HEK293 (cell line): ENCODE results near the gene FASN.
A peak's percentile ranks its signal among the peaks of the same experiment; 100 is the strongest.

Source experiments
- CTCF ChIA-PET: fragments of 350-600 bp; formaldehyde crosslinking; extraction: SDS; loops from one replicate; lab custom pipeline; 2021; ENCODE audit warnings: antibody characterized with exemption; lab: Yijun Ruan, JAX
- POLR2A ChIA-PET: fragments of 300-600 bp; formaldehyde crosslinking; extraction: SDS; loops from one replicate; lab custom pipeline; 2020; ENCODE audit warnings: antibody characterized with exemption, inconsistent platforms; lab: Yijun Ruan, JAX
- H3K27ac ChIP-seq: fragments of 200-500 bp; sonication (Bioruptor generic); 2 replicates; pipeline ENCODE4 v1.5.1; 2014; ENCODE audit warnings: low read depth, low read length, control low read depth, inconsistent platforms; ENCODE audit errors: extremely low read depth
- H3K36me3 ChIP-seq, 2 experiments: fragments of 200-500 bp in 1 of 2; sonication (Bioruptor generic) in 1 of 2; 1 replicate in 1 of 2; 2 replicates in 1 of 2; pipeline ENCODE4 v1.5.1; 2014 to 2017; ENCODE audit warnings: inconsistent platforms in 2 of 2, low read length in 2 of 2; ENCODE audit not compliant: control insufficient read depth in 2 of 2, insufficient read depth in 1 of 2
- H3K4me1 ChIP-seq: fragments of 200-500 bp; sonication (Bioruptor generic); 2 replicates; pipeline ENCODE4 v1.5.1; 2014; ENCODE audit warnings: mild to moderate bottlenecking, low read length, inconsistent platforms; ENCODE audit not compliant: control insufficient read depth, insufficient read depth
- H3K4me3 ChIP-seq: 2 replicates; pipeline ENCODE4 v1.5.1; 2011; ENCODE audit warnings: low read depth, mild to moderate bottlenecking, control low read depth, low read length, moderate library complexity
- H3K9me3 ChIP-seq: fragments of 200-500 bp; sonication (Bioruptor generic); 2 replicates; pipeline ENCODE4 v1.5.1; 2014; ENCODE audit warnings: low read depth, low read length, inconsistent platforms; ENCODE audit not compliant: control insufficient read depth, insufficient read depth
- GLIS2 ChIP-seq: fragments of 450-650 bp; formaldehyde crosslinking; IDR thresholded peaks from 2 replicates; pipeline ENCODE4 v1.5.1; 2016; ENCODE audit warnings: missing biosample characterization, missing genetic modification characterization
- HOXD13 ChIP-seq: sonication (generic); formaldehyde crosslinking; IDR thresholded peaks from 2 replicates; pipeline ENCODE4 v1.8.0; 2022; ENCODE audit warnings: missing genetic modification reagents, borderline replicate concordance
- TCF7L2 ChIP-seq: IDR thresholded peaks from 2 replicates; pipeline ENCODE4 v1.6.1; 2011; ENCODE audit warnings: low read depth, mild to moderate bottlenecking, inconsistent platforms, low read length, moderate library complexity, borderline replicate concordance
- TRIM28 ChIP-seq: IDR thresholded peaks from 2 replicates; pipeline ENCODE4 v1.6.1; 2011; ENCODE audit warnings: low read length, control low read depth, borderline replicate concordance
- ZBTB48 ChIP-seq: fragments of 450-650 bp; formaldehyde crosslinking; IDR thresholded peaks from 2 replicates; pipeline ENCODE4 v1.5.1; 2016; ENCODE audit warnings: missing biosample characterization, missing genetic modification characterization
- ZIC2 ChIP-seq: fragments of 450-650 bp; formaldehyde crosslinking; IDR thresholded peaks from 2 replicates; pipeline ENCODE4 v1.5.1; 2016; ENCODE audit warnings: missing biosample characterization, missing genetic modification characterization
- ZNF133 ChIP-seq: fragments of 450-650 bp; formaldehyde crosslinking; IDR thresholded peaks from 2 replicates; pipeline ENCODE4 v1.5.1; 2016; ENCODE audit warnings: missing biosample characterization, missing genetic modification characterization
- ZNF223 ChIP-seq: fragments of 450-650 bp; formaldehyde crosslinking; IDR thresholded peaks from 2 replicates; pipeline ENCODE4 v1.5.1; 2016; ENCODE audit warnings: missing biosample characterization, missing genetic modification characterization
- ZNF239 ChIP-seq: fragments of 450-650 bp; formaldehyde crosslinking; IDR thresholded peaks from 2 replicates; pipeline ENCODE4 v1.5.1; 2016; ENCODE audit warnings: missing biosample characterization, missing genetic modification characterization
- ZNF26 ChIP-seq: fragments of 450-650 bp; formaldehyde crosslinking; IDR thresholded peaks from 2 replicates; pipeline ENCODE4 v1.5.1; 2016; ENCODE audit warnings: missing biosample characterization, missing genetic modification characterization
- ZNF280D ChIP-seq: fragments of 450-650 bp; formaldehyde crosslinking; IDR thresholded peaks from 2 replicates; pipeline ENCODE4 v1.5.1; 2016; ENCODE audit warnings: missing biosample characterization, missing genetic modification characterization
- ZNF404 ChIP-seq: fragments of 450-650 bp; formaldehyde crosslinking; IDR thresholded peaks from 2 replicates; pipeline ENCODE4 v1.5.1; 2017; ENCODE audit warnings: missing biosample characterization, missing genetic modification characterization
- ZNF513 ChIP-seq: fragments of 450-650 bp; IDR thresholded peaks from 2 replicates; pipeline ENCODE4 v1.5.1; 2018; ENCODE audit warnings: missing biosample characterization, missing genetic modification characterization
- ZNF529 ChIP-seq: fragments of 450-650 bp; formaldehyde crosslinking; IDR thresholded peaks from 2 replicates; pipeline ENCODE4 v1.5.1; 2017; ENCODE audit warnings: missing genetic modification characterization, missing biosample characterization; ENCODE audit not compliant: insufficient replicate concordance
- ZNF600 ChIP-seq: fragments of 450-650 bp; formaldehyde crosslinking; IDR thresholded peaks from 2 replicates; pipeline ENCODE4 v1.5.1; 2016; ENCODE audit warnings: missing biosample characterization, missing genetic modification characterization
- ZNF660 ChIP-seq: fragments of 450-650 bp; IDR thresholded peaks from 2 replicates; pipeline ENCODE4 v1.5.1; 2018; ENCODE audit warnings: missing biosample characterization, mild to moderate bottlenecking, missing genetic modification characterization
- ZNF704 ChIP-seq: fragments of 450-650 bp; formaldehyde crosslinking; IDR thresholded peaks from 2 replicates; pipeline ENCODE4 v1.5.1; 2016; ENCODE audit warnings: missing biosample characterization, missing genetic modification characterization
- TF ChIP-seq, protein P1 (sequence below): fragments of 450-650 bp; formaldehyde crosslinking; IDR thresholded peaks from 2 replicates; pipeline ENCODE4 v1.5.1; 2016; ENCODE audit warnings: missing biosample characterization, missing genetic modification characterization

FASN gene

GRCh38 chr17:82053556-82054263 is 44.3 kb downstream of the FASN start:
- POLR2A ChIA-PET: interaction anchor here (0.5 to 14.2 kb wide), 8 partner anchors 9 to 123 kb away, joined by 3 to 96 read pairs (median 4); partner anchors contain the start of genes CENPX, DCXR, LRRC45 and RAC3
- peaks cover 0 to 78% of the 10 kb centered on the region in 2 experiments; a peak in 2 of 3 replicates for H3K36me3 ChIP-seq
- H3K9me3 ChIP-seq: no peaks in the 10 kb centered on the region
- TF ChIP-seq ZBTB48 (tag by site-specific recombination) (0 out of 2 replicates have a peak, but pooled peaks have one; percentile 17), ZNF704 (tag by site-specific recombination) (no peak), ZNF223 (tag by site-specific recombination) (peak; percentile 95), ZNF513 (tag by site-specific recombination) (no peak), ZNF280D (tag by site-specific recombination) (no peak), GLIS2 (tag by site-specific recombination) (peak; percentile 15; the same call in 1 of the 2 replicates), ZNF133 (tag by site-specific recombination) (no peak)
- TF ChIP-seq, all 188 proteins: peak for 3
- Histone ChIP-seq H3K27ac (peak overlapping the region; percentile 36; the same call in 1 of the 2 replicates), H3K4me1 (peaks cover 7% of the 10 kb centered on the region), H3K4me3 (no peak overlapping the region)
- CTCF ChIA-PET: interaction anchor here (0.7 to 1.8 kb wide), 2 partner anchors 24 to 28 kb away, joined by 3 to 8 read pairs; no protein-coding TSS in a partner anchor

DNA sequence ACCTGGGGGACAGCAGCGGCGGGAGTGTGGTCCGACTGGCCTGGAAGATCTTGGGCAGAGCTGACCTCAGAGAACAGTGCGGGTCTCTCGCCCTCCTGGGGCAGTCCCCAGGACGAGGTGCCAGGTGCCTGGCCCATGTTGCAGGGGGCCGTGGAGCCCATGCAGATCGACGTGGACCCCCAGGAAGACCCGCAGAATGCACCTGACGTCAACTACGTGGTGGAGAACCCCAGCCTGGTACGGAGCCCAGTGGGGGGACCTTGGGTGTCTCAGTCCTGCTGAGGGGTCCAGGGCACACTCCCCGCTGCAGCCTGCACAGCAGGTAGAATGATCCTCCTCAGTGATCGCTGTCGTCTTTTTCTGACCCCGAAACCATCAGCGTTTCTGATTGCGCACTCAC is 44.9 kb downstream of the FASN start:
- H3K27ac ChIP-seq: peak overlapping the region; percentile 73
- ChIA-PET POLR2A (interaction anchor here (0.6 to 14.2 kb wide), 7 partner anchors 8 to 123 kb away, joined by 3 to 96 read pairs (median 4); partner anchors contain the start of genes CENPX, DCXR, LRRC45 and RAC3), CTCF (interaction anchor here (0.7 to 1.8 kb wide), 2 partner anchors 23 to 34 kb away, joined by 3 to 8 read pairs; no protein-coding TSS in a partner anchor)
- H3K36me3 ChIP-seq: peaks cover 0 to 78% of the 10 kb centered on the region in 2 experiments; a peak in 2 of 3 replicates
- H3K4me1 ChIP-seq: peaks cover 7% of the 10 kb centered on the region
- no peak for TF ChIP-seq HOXD13 (CRISPR knock-in tag)
- peak; percentile 49; the same call in 1 of the 2 replicates for TF ChIP-seq GLIS2 (tag by site-specific recombination)
- no peaks in the 10 kb centered on the region for H3K9me3 ChIP-seq
- peak overlapping the region; percentile 83 for H3K4me3 ChIP-seq

DNA sequence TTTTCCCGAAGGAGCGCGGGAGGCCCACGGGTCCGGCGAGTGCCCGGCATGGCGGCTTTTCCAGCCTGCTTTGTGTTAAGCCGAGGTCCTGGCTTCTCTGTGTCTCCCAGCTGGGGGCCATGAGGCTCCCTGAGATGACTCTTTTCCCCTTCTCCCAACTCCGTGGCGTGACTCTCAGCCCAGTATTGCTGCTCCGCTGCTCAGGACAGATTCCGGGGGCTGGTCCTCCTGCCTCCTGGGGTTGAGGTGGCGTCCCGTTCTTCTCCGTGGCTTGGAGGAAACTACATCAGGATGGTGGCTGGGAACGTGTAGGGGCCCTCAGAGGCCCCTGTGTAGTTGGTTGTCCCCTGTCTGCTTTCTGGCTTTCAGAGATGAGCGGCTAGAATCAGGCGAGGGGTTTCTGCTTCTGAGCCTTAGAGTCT is 45.4 kb downstream of the FASN start:
- POLR2A ChIA-PET: interaction anchor here (0.5 to 14.2 kb wide), 10 partner anchors 9 to 243 kb away, joined by 3 to 96 read pairs (median 4); partner anchors contain the start of genes DCXR, DUS1L, FASN and RAC3

More for the DNA sequence above, 45.4 kb downstream of the FASN start:
- CTCF ChIA-PET: interaction anchor here (0.7 kb wide), 2 partner anchors 15 to 33 kb away, joined by 3 read pairs; partner anchors contain the start of gene DCXR
- Histone ChIP-seq H3K4me3 (peak overlapping the region; percentile 83), H3K27ac (peak overlapping the region; percentile 73), H3K36me3 (peaks cover 0 to 78% of the 10 kb centered on the region in 2 experiments; a peak in 2 of 3 replicates), H3K9me3 (no peaks in the 10 kb centered on the region), H3K4me1 (peaks cover 7% of the 10 kb centered on the region)
- TF ChIP-seq ZNF529 (tag by site-specific recombination) (no peak), ZIC2 (tag by site-specific recombination) (peak; percentile 2; the same call in 1 of the 2 replicates), ZNF404 (tag by site-specific recombination) (no peak), ZNF600 (tag by site-specific recombination) (peak; percentile 3; the same call in 1 of the 2 replicates), ZNF239 (tag by site-specific recombination) (no peak), TRIM28 (no peak), ZNF26 (tag by site-specific recombination) (no peak), ZNF660 (tag by site-specific recombination) (no peak), TCF7L2 (no peak), GLIS2 (tag by site-specific recombination) (0 out of 2 replicates have a peak, but pooled peaks have one; percentile 5)
- TF ChIP-seq, protein P1, sequence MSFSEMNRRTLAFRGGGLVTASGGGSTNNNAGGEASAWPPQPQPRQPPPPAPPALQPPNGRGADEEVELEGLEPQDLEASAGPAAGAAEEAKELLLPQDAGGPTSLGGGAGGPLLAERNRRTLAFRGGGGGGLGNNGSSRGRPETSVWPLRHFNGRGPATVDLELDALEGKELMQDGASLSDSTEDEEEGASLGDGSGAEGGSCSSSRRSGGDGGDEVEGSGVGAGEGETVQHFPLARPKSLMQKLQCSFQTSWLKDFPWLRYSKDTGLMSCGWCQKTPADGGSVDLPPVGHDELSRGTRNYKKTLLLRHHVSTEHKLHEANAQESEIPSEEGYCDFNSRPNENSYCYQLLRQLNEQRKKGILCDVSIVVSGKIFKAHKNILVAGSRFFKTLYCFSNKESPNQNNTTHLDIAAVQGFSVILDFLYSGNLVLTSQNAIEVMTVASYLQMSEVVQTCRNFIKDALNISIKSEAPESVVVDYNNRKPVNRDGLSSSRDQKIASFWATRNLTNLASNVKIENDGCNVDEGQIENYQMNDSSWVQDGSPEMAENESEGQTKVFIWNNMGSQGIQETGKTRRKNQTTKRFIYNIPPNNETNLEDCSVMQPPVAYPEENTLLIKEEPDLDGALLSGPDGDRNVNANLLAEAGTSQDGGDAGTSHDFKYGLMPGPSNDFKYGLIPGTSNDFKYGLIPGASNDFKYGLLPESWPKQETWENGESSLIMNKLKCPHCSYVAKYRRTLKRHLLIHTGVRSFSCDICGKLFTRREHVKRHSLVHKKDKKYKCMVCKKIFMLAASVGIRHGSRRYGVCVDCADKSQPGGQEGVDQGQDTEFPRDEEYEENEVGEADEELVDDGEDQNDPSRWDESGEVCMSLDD (tag by site-specific recombination): no peak
